NCI-H1436 treated with DMSO at 0.1 percent for 48 hours (cell line): ENCODE data around the gene SNRPF.

Experiments used
- DNase-seq: peaks from one replicate; lab custom pipeline; 2025; lab: John Stamatoyannopoulos, UW

Gene SNRPF

DNA sequence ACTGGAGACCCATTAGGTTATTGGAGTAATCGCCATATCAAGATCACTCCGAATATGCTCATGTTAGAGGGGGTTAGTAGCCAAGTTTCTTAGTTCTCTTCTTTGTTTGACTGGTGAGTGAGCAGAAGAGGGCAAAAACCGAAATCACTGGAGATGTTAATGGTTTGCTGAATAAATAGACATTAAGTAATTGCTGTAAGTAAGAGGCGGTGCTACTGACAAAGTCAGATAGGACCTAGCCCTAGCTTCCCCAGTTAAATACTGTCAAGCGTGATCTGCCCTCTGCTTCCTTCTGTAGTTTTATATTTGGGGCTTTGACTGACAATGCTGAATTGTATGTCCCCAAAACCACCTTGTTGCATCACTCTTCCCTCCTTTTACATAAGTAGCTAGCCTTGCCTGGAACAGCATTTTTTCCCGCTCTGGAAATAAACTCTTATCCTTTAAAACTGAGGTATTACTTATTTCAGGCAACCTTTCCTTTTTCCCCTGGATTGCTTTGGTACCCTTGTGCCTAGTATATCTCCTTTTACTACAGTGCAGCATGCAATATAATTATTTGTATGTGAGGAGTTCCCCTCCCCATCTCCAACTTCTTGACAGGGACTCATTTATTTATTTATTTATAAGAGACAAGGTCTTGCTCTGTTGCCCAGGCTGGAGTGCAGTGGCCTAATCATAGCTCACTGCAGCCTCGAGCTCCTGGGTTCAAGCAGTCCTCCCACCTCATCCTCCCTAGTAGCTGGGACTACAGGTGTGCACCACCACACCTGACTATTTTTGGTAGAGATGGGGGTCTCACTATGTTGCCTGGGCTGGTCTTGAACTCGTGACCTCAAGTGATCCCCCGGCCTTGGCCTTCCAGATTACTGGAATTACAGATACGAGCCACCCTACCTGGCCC is 1.4 kb downstream of the SNRPF start:
- DNase-seq: no peak

DNA sequence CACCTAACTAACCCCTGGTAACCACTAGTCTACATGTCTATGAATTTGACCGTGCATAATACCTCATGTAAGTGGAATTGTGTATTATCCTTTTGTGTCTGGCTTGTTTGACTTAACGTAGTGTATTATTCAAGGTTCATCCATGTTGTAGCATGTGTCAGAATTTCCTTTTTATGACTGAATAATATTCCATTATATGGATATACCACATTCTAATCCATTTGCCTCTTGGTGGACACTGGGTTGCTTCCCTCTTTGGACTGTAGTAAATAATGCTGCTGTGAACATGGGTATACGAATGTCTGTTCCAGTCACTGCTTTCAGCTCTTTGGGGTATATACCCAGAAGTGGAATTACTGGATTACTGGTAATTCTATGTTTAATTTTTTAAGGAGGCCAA is 3.3 kb downstream of the SNRPF start:
- DNase-seq: no peak

DNA sequence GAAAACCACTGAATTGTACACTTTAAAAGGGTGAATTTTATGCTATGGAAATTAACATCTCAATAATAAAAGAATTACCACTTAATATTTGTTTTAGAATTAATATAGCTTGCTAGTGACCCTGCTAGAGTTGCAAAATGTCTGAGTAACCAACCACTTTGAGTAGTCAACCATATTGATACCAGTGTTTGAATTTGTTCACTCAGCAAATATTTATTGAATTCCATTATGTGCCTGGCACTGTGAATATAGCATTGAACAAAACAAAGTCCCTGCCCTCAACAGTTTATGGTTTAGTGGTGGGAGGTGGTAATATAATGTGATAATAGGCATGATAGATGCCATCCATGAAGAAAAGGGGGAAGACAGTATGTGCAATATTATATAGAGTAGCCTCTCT is 4.6 kb downstream of the SNRPF start:
- no peak for DNase-seq

DNA sequence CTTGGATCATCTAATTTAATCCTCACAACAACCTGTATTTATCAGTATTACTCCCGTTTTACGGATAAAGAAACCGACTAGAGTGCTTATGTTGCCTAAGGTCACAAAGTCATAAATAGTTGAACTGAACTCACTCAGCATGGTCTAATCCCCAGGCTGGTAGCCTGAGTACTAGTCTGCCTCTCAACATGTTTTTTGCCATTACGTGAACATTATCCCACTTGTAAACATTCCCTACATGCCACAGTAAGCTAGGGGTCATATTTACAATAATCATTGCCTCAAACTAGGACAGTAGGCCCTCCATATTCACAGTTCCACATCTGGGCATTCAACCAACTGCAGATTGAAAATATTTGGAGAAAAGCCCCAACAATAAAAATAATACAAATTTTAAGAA is 12.1 kb downstream of the SNRPF start:
- no peak for DNase-seq

DNA sequence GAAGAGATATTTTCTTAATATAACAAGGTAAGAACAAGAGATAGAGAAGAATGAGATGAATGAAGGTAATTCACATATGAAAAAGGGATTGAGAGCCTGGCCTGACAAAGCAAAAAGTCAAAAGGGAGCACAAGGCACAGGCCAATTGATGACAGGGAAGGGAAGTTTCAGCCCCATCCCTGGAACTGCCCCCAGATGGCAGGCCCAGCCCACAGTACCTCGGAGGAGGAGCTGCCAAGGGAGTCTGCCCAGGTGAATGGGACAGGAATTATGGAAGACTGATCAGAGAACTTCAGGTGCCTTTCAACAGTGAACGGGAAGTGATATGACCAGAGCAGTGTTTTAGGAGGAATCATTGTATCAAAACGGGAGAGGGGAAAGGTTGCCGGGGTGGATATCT is 15.7 kb downstream of the SNRPF start:
- no peak for DNase-seq

DNA sequence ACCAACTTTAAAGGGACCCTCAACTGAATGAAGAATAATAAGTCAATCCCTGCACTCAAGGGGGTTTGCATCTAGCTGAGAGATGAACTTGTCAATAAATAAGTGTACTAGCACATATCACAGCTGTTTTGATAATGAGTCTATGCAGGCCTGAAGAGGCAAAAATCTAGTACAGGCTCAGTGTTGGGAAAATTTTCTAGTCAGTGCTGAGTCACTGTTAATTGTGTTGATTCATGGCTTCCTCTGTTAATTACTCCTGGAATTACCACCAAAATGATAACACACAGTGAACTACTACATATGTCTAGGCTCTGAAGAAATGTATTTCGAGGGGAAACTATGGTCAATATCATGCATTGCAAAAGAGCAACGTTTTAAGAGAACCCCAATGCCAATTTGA is 18.9 kb downstream of the SNRPF start:
- DNase-seq: no peak

DNA sequence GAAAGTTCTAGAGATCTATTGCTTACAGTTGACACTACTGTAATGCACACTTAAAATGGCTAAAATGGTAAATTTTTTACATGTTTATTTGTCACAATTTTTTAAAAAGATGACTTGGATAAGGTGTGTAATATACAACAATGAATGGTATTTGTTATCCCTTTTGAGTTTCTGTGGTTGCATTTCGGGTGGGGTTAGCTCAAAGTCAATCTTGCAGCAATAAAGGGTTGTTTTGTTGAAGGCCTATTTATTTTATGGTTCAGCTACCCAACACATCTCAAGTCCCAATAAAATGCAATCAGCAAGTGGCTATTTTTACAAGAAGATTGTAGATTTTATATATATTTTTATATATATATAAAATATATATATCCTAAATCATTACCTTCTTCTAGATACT is 22.1 kb downstream of the SNRPF start:
- DNase-seq: no peak

DNA sequence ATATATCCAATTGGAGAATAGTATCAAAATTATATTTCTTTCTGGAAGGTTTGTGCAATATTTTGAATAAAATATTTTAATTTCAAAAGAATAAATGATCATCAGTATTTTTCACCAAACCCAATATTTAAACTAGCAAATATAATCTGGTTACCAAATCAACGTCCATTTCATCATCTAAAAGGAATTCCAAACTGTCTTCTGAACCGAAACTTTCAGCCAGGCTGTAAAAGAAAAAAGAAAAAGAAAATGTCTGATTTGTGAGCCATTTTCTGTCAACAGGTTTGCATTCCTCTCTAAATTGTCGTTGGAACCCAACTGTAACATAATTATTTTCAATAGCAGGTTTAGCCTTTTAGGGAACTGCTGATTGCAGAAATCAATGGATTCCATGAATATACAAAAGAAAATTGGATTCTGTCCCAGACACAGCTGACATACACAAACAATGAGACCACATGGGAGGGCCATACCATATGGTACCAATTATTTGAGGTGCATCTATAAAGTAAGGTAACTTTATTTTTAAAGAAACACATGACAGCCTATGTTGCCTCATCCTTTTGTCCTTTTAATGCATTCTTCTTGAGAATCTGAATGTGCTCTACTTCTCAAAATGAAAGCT is 22.7 kb downstream of the SNRPF start:
- DNase-seq: no peak

DNA sequence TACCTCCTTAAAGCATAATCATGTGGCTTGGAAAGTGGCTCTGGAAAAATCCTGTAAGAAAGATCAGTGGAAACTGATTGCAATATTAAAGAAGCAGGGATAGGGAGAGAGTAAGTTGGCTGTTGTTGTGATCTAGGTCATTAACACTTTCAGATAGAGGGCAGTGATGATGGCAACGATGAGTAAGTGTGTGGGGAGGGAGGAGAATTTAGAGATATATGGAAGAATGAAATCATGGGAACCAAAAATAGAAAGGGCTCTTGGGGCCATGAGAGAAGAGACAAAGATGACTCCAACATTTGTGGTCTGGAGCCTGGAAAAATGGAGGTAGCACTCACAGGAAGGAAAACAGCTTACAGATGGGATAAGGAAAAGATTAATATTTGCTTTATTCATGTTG is 23.3 kb downstream of the SNRPF start:
- no peak for DNase-seq

DNA sequence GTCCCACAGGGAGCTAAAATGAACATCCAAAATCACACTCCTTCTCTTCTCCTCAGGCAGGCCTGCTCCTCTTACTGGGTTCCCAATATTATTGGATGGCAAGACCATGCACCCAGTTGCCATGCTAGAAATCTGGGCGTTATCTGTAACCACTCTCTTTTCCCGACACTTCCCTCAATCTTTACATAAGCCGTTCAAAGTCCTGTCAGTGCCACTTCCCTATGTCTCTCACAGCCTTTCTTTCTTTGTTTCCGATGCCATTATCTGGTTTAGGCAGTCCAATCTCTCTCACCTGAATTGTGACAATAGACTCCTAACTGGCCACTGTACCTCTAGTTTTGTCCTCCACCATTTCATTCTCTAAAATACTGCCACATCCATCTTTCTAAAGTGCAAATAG is 24.1 kb downstream of the SNRPF start:
- DNase-seq: no peak

DNA sequence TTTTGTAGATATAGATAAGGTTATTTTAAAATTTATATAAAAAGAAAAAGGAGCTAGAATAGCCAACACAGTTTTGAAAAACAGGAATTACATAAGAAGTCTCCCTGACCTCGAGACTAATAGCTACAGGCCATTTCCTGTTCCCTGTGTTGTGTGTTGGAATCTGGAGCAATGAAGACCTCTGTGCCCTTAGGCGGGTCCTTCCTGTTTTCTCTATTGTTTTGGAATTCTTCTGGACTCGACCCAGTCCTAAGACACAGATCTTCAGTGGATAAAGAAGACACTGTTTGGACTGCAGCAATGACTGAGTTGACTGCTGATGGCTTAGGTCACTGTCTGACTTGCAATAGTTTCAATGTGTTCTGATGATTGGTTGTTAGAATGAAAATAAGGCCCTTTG is 26.2 kb downstream of the SNRPF start:
- no peak for DNase-seq

DNA sequence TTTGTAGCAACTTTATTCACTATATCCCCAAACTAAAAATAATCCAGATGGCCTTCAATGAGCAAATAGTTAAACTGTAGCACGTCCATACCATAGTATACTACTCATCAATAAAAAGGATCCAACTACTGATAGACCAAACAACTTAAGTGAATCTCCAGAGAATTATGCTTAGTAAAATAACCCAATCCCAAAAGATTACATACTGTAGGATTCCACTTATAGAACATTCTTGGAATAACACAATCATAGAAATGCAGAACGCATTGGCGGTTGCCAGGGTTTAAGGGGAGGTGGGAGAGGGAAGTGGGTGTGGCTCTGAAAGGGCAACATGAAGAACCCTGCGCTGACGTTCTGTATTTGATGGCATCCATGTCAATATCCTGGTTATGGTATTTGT is 28.6 kb downstream of the SNRPF start:
- DNase-seq: no peak

DNA sequence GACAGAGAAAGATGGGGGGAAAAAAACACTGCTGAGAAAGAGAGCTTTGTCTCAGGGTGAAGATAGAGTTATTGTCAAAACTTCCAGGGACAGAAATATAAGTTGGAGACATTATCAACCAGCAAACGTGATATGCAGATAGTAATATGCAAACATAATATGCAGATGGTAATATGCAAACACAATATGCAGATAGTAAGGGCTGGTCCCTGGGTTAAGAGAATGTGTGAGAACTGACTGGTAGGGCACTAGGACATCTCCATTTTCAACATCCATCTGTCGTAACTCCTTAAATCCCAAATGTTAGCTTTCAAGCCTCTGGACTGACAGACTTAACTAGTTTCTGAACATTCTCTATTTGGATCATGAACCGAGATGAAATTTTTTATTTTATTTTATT is 32.2 kb downstream of the SNRPF start:
- DNase-seq: no peak

DNA sequence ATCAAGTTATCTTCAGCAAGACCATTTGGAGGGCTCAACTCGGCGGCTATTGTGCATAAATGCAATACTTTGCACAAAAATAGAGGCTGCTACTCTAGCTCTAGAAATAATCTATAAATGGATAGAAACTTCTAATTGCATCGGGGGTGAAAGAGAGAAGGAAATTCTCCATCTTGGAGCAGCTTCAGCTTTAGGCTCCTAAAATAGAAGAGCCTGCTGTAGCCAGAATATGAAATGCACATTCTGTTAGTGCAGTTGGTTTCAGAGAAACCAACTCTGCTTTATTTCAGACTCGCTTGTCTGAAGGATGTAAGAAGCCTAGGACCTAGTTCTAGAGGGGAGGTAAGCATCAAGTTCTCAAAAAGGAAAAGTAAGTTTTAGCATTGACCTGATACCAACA is 38.1 kb downstream of the SNRPF start:
- DNase-seq: no peak

DNA sequence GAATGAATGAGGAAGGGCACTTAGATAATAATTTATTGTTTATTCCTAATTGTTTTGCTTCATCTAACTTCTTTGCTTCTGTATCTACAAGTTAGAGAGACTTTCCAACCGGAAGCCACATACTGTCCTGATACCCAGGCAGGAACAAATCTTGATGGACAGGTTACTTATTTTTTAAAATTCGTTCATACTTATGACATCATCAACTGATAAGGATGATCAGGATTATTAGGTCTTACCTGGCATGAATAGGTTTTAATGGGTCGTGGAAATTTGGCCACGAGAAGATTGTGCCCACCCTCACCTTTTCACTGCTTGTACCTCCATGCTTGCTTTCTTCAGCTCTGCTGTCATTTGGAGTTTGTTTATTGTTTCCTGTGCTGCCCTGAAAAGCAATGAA is 39.3 kb downstream of the SNRPF start:
- DNase-seq: no peak

DNA sequence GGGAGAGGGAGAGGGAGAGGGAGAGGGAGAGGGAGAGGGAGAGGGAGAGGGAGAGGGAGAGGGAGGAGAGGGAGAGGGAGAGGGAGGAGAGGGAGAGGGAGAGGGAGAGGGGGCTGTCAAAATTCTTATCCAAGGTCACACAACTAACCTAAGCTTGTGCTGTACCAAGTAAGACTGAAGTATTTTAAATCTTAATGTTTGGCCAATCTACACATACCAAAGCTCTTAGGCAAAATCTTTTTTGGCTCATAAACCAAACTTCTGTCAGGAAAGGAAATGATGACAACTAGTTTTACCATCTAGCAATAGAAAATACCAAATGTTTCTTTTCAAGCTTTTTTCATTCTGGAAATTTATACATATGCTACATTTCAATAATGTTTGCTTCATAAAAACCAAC is 49.8 kb downstream of the SNRPF start:
- DNase-seq: no peak

DNA sequence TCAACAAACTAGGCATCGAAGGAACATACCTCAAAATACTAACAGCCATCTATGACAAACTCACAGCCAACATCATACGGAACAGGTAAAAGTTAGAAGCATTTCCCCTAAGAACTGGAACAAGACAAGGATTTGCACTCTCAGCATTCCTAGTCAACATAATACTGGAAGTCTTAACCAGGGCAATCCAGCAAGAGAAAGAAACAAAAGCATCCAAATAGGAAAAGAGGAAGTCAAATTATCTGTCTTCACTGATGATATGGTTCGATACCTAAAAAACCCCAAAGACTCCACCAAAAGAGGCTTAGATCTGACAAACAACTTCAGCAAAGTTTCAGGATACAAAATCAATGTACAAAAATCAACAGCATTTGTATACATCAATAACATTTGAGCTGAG is 51.1 kb downstream of the SNRPF start:
- no peak for DNase-seq
